PFSK-1 (cell line): ENCODE measurements around the gene QKI.

Experiments used
- FOXP2 ChIP-seq: optimal IDR thresholded peaks from 2 replicates; pipeline ENCODE3; 2011; ENCODE audit warnings: borderline replicate concordance, control low read depth, inconsistent platforms; ENCODE audit not compliant: insufficient read depth; ENCODE audit errors: extremely low read length, extremely low read depth
- POLR2AphosphoS5 ChIP-seq: IDR thresholded peaks from 2 replicates; pipeline ENCODE4 v1.6.1; 2012; ENCODE audit warnings: low read depth, mild to moderate bottlenecking, control low read depth, low read length, moderate library complexity
- SIN3A ChIP-seq: IDR thresholded peaks from 2 replicates; pipeline ENCODE4 v1.6.1; 2012; ENCODE audit warnings: mild to moderate bottlenecking, low read length, moderate library complexity, borderline replicate concordance; ENCODE audit not compliant: insufficient read depth
- TAF1 ChIP-seq: IDR thresholded peaks from 2 replicates; pipeline ENCODE4 v1.6.1; 2012; ENCODE audit warnings: low read length, control low read depth, borderline replicate concordance; ENCODE audit not compliant: insufficient read depth
- TF ChIP-seq, protein P1 (sequence below), 2 experiments: IDR thresholded peaks; 2 replicates each; pipeline versions ENCODE4 v1.6.1 to v1.8.0; 2011 to 2012; ENCODE audit warnings: low read depth in 2 of 2, low read length in 2 of 2, control low read depth in 1 of 2, inconsistent platforms in 1 of 2, mild to moderate bottlenecking in 1 of 2, moderate library complexity in 1 of 2; ENCODE audit not compliant: insufficient read depth in 1 of 2

QKI gene

DNA sequence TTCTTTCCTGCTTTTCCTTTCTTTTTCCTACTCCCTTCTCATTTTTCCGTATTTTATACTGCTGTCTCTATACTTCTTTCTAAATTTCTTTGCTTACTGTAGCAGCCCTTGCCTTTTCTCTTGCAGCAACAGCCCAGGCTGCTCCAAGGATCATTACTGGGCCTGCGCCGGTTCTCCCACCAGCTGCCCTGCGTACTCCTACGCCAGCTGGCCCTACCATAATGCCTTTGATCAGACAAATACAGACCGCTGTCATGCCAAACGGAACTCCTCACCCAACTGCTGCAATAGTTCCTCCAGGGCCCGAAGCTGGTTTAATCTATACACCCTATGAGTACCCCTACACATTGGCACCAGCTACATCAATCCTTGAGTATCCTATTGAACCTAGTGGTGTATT, 148.8 kb downstream of the QKI start:
- TF ChIP-seq SIN3A: no peak
- no peak for TF ChIP-seq FOXP2
- TF ChIP-seq TAF1: no peak
- no peak for TF ChIP-seq POLR2AphosphoS5

DNA sequence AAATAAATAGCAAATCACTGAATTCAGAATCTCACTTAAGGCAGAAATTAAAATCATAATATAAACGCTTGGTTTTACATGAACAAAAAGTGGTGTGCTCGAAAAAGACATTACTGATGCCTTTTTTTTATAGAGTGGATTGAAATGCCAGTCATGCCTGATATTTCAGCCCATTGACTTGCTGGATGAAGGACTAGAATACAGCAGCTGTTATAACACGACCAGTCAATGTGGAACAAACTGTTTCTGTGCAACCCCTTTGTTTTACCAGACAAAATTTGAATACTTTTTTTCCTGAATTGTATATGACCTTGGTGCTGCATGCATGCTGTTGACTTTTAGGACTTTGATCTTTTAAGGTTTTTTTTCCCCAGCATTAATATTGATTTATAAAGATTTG, 150.0 kb downstream of the QKI start:
- TF ChIP-seq TAF1 (no peak), SIN3A (no peak), POLR2AphosphoS5 (no peak), FOXP2 (no peak)
- TF ChIP-seq, protein P1, sequence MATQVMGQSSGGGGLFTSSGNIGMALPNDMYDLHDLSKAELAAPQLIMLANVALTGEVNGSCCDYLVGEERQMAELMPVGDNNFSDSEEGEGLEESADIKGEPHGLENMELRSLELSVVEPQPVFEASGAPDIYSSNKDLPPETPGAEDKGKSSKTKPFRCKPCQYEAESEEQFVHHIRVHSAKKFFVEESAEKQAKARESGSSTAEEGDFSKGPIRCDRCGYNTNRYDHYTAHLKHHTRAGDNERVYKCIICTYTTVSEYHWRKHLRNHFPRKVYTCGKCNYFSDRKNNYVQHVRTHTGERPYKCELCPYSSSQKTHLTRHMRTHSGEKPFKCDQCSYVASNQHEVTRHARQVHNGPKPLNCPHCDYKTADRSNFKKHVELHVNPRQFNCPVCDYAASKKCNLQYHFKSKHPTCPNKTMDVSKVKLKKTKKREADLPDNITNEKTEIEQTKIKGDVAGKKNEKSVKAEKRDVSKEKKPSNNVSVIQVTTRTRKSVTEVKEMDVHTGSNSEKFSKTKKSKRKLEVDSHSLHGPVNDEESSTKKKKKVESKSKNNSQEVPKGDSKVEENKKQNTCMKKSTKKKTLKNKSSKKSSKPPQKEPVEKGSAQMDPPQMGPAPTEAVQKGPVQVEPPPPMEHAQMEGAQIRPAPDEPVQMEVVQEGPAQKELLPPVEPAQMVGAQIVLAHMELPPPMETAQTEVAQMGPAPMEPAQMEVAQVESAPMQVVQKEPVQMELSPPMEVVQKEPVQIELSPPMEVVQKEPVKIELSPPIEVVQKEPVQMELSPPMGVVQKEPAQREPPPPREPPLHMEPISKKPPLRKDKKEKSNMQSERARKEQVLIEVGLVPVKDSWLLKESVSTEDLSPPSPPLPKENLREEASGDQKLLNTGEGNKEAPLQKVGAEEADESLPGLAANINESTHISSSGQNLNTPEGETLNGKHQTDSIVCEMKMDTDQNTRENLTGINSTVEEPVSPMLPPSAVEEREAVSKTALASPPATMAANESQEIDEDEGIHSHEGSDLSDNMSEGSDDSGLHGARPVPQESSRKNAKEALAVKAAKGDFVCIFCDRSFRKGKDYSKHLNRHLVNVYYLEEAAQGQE (IDR thresholded peaks at IDR 0.05; ENCODE audit: insufficient read depth in 1 of 2, low read depth in 2 of 2, low read length in 2 of 2): no peak

DNA sequence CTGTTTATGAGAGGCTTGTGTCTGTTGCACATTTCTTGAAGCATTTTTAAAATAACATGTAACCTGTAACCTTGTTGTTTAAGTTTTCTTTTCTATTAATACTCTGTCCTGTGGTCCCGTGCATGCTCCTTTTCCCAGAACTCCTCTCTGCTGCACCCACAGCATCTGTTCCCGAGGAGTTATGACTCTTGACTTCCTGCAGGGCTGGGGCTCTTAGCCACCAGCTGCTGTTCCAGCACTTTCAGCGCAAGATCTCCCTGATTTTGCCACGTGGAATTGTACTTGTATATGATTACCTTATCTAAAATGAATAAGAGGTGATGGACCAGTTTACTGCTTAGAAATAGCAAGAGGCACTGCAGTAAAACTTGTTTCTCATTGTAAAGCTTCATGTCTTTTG, 150.6 kb downstream of the QKI start:
- TF ChIP-seq, protein P1 (IDR thresholded peaks at IDR 0.05; ENCODE audit: insufficient read depth in 1 of 2, low read depth in 2 of 2, low read length in 2 of 2): no peak
- TF ChIP-seq SIN3A (no peak), TAF1 (no peak), FOXP2 (no peak), POLR2AphosphoS5 (no peak)

DNA sequence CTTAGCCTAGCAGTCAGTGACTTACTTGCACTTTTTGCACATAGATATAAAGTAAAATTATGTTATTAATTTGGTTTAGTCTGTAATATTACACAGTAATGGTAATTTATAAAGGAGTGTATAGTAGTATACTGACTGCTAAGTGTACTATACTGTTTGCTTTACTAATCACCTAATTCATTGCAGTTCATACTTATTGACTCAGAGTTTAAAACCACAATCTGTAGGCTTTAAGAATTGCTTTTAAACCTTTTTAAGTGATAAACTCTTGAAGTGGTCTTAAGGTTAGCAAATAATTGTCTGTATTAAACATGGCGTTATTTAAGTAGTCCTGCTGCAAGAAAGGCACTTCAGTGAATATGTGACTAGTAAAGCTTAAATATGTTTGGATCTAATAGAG, 151.5 kb downstream of the QKI start:
- TF ChIP-seq FOXP2: no peak
- no peak for TF ChIP-seq TAF1
- TF ChIP-seq POLR2AphosphoS5: no peak
- TF ChIP-seq SIN3A: no peak
- TF ChIP-seq, protein P1 (IDR thresholded peaks at IDR 0.05; ENCODE audit: insufficient read depth in 1 of 2, low read depth in 2 of 2, low read length in 2 of 2): no peak

DNA sequence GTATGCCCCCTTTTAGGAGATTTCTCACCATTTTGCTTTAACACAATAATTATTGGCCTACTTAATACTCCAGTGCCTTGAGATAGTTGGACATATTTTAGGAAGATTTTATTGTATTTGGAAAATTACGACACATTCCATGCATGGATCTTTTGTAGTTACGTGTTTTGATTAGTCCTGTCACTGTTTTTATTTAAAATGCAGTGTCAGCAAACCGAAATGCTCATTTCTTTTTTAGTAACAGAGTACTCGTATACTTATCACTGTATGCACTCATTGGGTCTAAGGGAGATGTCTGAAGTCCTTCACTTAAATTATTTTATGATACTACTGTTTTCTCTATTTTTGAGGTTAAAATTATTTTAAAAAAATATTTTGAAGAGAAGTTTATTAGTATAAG, 153.8 kb downstream of the QKI start:
- no peak for TF ChIP-seq SIN3A
- TF ChIP-seq, protein P1 (IDR thresholded peaks at IDR 0.05; ENCODE audit: insufficient read depth in 1 of 2, low read depth in 2 of 2, low read length in 2 of 2): no peak
- TF ChIP-seq FOXP2: no peak
- TF ChIP-seq POLR2AphosphoS5: no peak
- no peak for TF ChIP-seq TAF1
